IMR-90 (cell line): ENCODE results near the gene C5orf58. TPM values are rescaled to one million over a fixed set of nuclear protein-coding genes. Genes with fewer than 3 reads are reported as not detected.

ENCODE experiments used
- ATAC-seq: fragments of 200-7000 bp; cut with Tn5 transposase; 2 replicates; pipeline ENCODE4 v1.9.1; 2020; ENCODE audit warnings: low read depth, mild to moderate bottlenecking, moderate library complexity
- BruUV-seq: library from RNA; stranded (reverse); fragments of 400-500 nt; replicated peaks from 2 replicates; lab custom pipeline; 2021; lab: Mats Ljungman, UMichigan
- CTCF ChIA-PET: fragments of 300-600 bp; formaldehyde crosslinking; extraction: SDS; loops from one replicate; lab custom pipeline; 2021; ENCODE audit warnings: antibody characterized with exemption; lab: Yijun Ruan, JAX
- POLR2A ChIA-PET: fragments of 300-600 bp; sonication (Branson Sonifier 250); formaldehyde crosslinking; loops from one replicate; lab custom pipeline; 2022; ENCODE audit warnings: antibody characterized with exemption; ENCODE audit not compliant: unreplicated experiment; lab: Charles Lee
- DNase-seq: peaks from one replicate; pipeline ENCODE4 v3.0.0; 2013
- H2AFZ ChIP-seq: replicated peaks from 2 replicates; pipeline ENCODE3; 2013; ENCODE audit warnings: low read length, mild to moderate bottlenecking; ENCODE audit not compliant: poor library complexity
- H2AK5ac ChIP-seq: 2 replicates; pipeline ENCODE4 v1.6.1; 2013; ENCODE audit warnings: low read depth, low read length, inconsistent platforms
- H2AK9ac ChIP-seq: replicated peaks from 2 replicates; pipeline ENCODE3; 2013; ENCODE audit warnings: mild to moderate bottlenecking, low read depth, low read length, moderate library complexity; ENCODE audit not compliant: poor library complexity
- H2BK120ac ChIP-seq: 2 replicates; pipeline ENCODE4 v1.6.1; 2013; ENCODE audit warnings: low read depth, low read length, inconsistent platforms
- H2BK15ac ChIP-seq: 3 replicates; pipeline ENCODE4 v1.6.1; 2013; ENCODE audit warnings: low read depth, low read length, inconsistent platforms
- H2BK20ac ChIP-seq: 2 replicates; pipeline ENCODE4 v1.6.1; 2013; ENCODE audit warnings: low read depth, mild to moderate bottlenecking, inconsistent platforms, low read length, moderate library complexity
- H2BK5ac ChIP-seq: 2 replicates; pipeline ENCODE4 v1.6.1; 2013; ENCODE audit warnings: mild to moderate bottlenecking, low read depth, low read length, inconsistent platforms; ENCODE audit not compliant: poor library complexity, severe bottlenecking
- H3K14ac ChIP-seq: replicated peaks from 2 replicates; pipeline ENCODE4 v1.6.1; 2013; ENCODE audit warnings: low read depth, low read length, inconsistent platforms
- H3K18ac ChIP-seq: 2 replicates; pipeline ENCODE4 v1.6.1; 2013; ENCODE audit warnings: low read depth, low read length, control low read depth
- H3K23ac ChIP-seq: 2 replicates; pipeline ENCODE4 v1.6.1; 2013; ENCODE audit warnings: low read depth, low read length, inconsistent platforms
- H3K27ac ChIP-seq: 2 replicates; pipeline ENCODE4 v1.5.1; 2013; ENCODE audit warnings: mild to moderate bottlenecking, control low read depth, low read length; ENCODE audit not compliant: insufficient read depth
- H3K27me3 ChIP-seq: 2 replicates; pipeline ENCODE4 v1.6.1; 2013; ENCODE audit warnings: low read length; ENCODE audit not compliant: control insufficient read depth, insufficient read depth
- H3K36me3 ChIP-seq: 2 replicates; pipeline ENCODE4 v1.6.1; 2013; ENCODE audit warnings: low read length, mixed read lengths; ENCODE audit not compliant: control insufficient read depth, insufficient read depth
- H3K4ac ChIP-seq: 2 replicates; pipeline ENCODE4 v1.6.1; 2013; ENCODE audit warnings: low read depth, low read length, inconsistent platforms
- H3K4me1 ChIP-seq: 2 replicates; pipeline ENCODE4 v1.6.1; 2013; ENCODE audit warnings: low read length, mixed read lengths; ENCODE audit not compliant: control insufficient read depth, insufficient read depth
- H3K4me2 ChIP-seq: 2 replicates; pipeline ENCODE4 v1.6.1; 2013; ENCODE audit warnings: low read depth, mild to moderate bottlenecking, control low read depth, low read length, moderate library complexity
- H3K4me3 ChIP-seq: 2 replicates; pipeline ENCODE4 v1.5.1; 2013; ENCODE audit warnings: low read depth, mild to moderate bottlenecking, control low read depth, low read length, moderate library complexity; ENCODE audit not compliant: insufficient read depth
- H3K56ac ChIP-seq: 2 replicates; pipeline ENCODE4 v1.6.1; 2013; ENCODE audit warnings: low read length, inconsistent platforms; ENCODE audit not compliant: insufficient read depth; ENCODE audit errors: extremely low read depth
- H3K79me1 ChIP-seq, 2 experiments: 2 replicates each; pipeline ENCODE4 v1.6.1; 2013; ENCODE audit warnings: low read length in 2 of 2, inconsistent platforms in 1 of 2, low read depth in 1 of 2
- H3K9ac ChIP-seq: 2 replicates; pipeline ENCODE4 v1.6.1; 2013; ENCODE audit warnings: low read depth, low read length, control low read depth
- H3K9me1 ChIP-seq: 2 replicates; pipeline ENCODE4 v1.6.1; 2013; ENCODE audit warnings: low read length, inconsistent platforms; ENCODE audit not compliant: insufficient read depth
- H3K9me3 ChIP-seq: 2 replicates; pipeline ENCODE4 v1.6.1; 2013; ENCODE audit warnings: low read length; ENCODE audit not compliant: control insufficient read depth, insufficient read depth
- H4K20me1 ChIP-seq: 2 replicates; pipeline ENCODE4 v1.6.1; 2013; ENCODE audit warnings: low read length, inconsistent platforms; ENCODE audit not compliant: insufficient read depth
- H4K5ac ChIP-seq: 2 replicates; pipeline ENCODE4 v1.6.1; 2013; ENCODE audit warnings: mild to moderate bottlenecking, low read depth, low read length, control low read depth
- H4K8ac ChIP-seq, 2 experiments: 2 replicates each; pipeline ENCODE4 v1.6.1; 2013; ENCODE audit warnings: low read depth in 2 of 2, low read length in 2 of 2, control low read depth in 1 of 2, inconsistent platforms in 1 of 2
- H4K91ac ChIP-seq: 2 replicates; pipeline ENCODE4 v1.6.1; 2013; ENCODE audit warnings: low read depth, low read length, inconsistent platforms; ENCODE audit not compliant: insufficient read depth
- BHLHE40 ChIP-seq: fragments of 150-350 bp; IDR thresholded peaks from 2 replicates; pipeline ENCODE4 v1.6.1; 2016; ENCODE audit warnings: mild to moderate bottlenecking, low read depth, low read length
- CEBPB ChIP-seq: IDR thresholded peaks from 2 replicates; pipeline ENCODE4 v1.6.1; 2012; ENCODE audit warnings: low read depth, low read length, improper control_type of control experiment
- CHD1 ChIP-seq: IDR thresholded peaks from 2 replicates; pipeline ENCODE4 v1.6.1; 2012; ENCODE audit warnings: low read depth, low read length, improper control_type of control experiment
- FOS ChIP-seq: fragments of 150-350 bp; IDR thresholded peaks from 2 replicates; pipeline ENCODE4 v1.6.1; 2016; ENCODE audit warnings: low read depth, low read length
- MAFK ChIP-seq: IDR thresholded peaks from 2 replicates; pipeline ENCODE4 v1.6.1; 2012; ENCODE audit warnings: low read depth, low read length, improper control_type of control experiment
- MAZ ChIP-seq: IDR thresholded peaks from 2 replicates; pipeline ENCODE4 v1.6.1; 2012; ENCODE audit warnings: low read depth, mild to moderate bottlenecking, low read length, improper control_type of control experiment, moderate library complexity, borderline replicate concordance
- MXI1 ChIP-seq: IDR thresholded peaks from 2 replicates; pipeline ENCODE4 v1.6.1; 2012; ENCODE audit warnings: low read depth, mild to moderate bottlenecking, low read length, moderate library complexity, borderline replicate concordance
- POLR2A ChIP-seq: IDR thresholded peaks from 2 replicates; pipeline ENCODE4 v1.6.1; 2012; ENCODE audit warnings: mild to moderate bottlenecking, low read depth, low read length
- RAD21 ChIP-seq: IDR thresholded peaks from 2 replicates; pipeline ENCODE4 v1.6.1; 2012; ENCODE audit warnings: low read length, improper control_type of control experiment
- RCOR1 ChIP-seq: IDR thresholded peaks from 2 replicates; pipeline ENCODE4 v1.6.1; 2012; ENCODE audit warnings: mild to moderate bottlenecking, low read length, improper control_type of control experiment; ENCODE audit not compliant: insufficient replicate concordance
- RFX5 ChIP-seq: IDR thresholded peaks from 2 replicates; pipeline ENCODE4 v1.8.0; 2012; ENCODE audit warnings: low read depth, mild to moderate bottlenecking, low read length, moderate library complexity
- SMC3 ChIP-seq: fragments of 150-350 bp; IDR thresholded peaks from 2 replicates; pipeline ENCODE4 v1.6.1; 2016; ENCODE audit warnings: low read depth, mild to moderate bottlenecking, antibody characterized with exemption, low read length, moderate library complexity
- WGBS, 2 experiments: methylation state at CpG; one replicate each; pipeline versions ENCODE4 v1.1.5 to v1.1.7; 2013; ENCODE audit warnings: missing lambda C conversion rate in 2 of 2; ENCODE audit not compliant: insufficient read length in 1 of 2; ENCODE audit errors: extremely low coverage in 2 of 2; 5-methylcytosine and 5-hydroxymethylcytosine counted together
- dilution Hi-C: fragments of 300-500 bp; cut with HindIII; formaldehyde crosslinking; loops from one replicate; pipeline ENCODE4 v1.14.3; 2018; ENCODE audit warnings: low sequenced_read_pairs; ENCODE audit not compliant: unreplicated experiment
- in situ Hi-C: fragments of 300-500 bp; cut with MboI; formaldehyde crosslinking; loops from 3 replicates; pipeline ENCODE4 v1.14.3; 2019; ENCODE audit warnings: low sequenced_read_pairs, inconsistent platforms, mixed read lengths
- intact Hi-C: fragments of 100-400 bp; cut with micrococcal nuclease; formaldehyde crosslinking; loops from 2 replicates; pipeline ENCODE4 v1.10.0; 2022
- polyA plus RNA-seq, 3 experiments: library from polyadenylated mRNA; depleted of rRNA; stranded (reverse); fragments of >200 nt; gene quantifications; 2 replicates each; pipeline ENCODE4 v1.2.3, GENCODE V29; 2012; ENCODE audit warnings: low replicate concordance in 1 of 3
- total RNA-seq: library from RNA; depleted of rRNA; stranded (reverse); fragments of >200 nt; gene quantifications from 2 replicates; pipeline ENCODE4 v1.2.3, GENCODE V29; 2012
- TF ChIP-seq, protein P1 (sequence below): fragments of 150-350 bp; IDR thresholded peaks from 2 replicates; pipeline ENCODE4 v1.6.1; 2016; ENCODE audit warnings: low read depth, mild to moderate bottlenecking, low read length, moderate library complexity, borderline replicate concordance
- TF ChIP-seq, protein P2 (sequence below): conservative IDR thresholded peaks from 2 replicates; pipeline ENCODE4 v1.5.1; 2012; ENCODE audit warnings: mild to moderate bottlenecking, low read depth, low read length, improper control_type of control experiment

Gene C5orf58
- total and polyA plus RNA-seq, 2 of the 4 experiments (the other 2 are of a cell fraction) = not detected

DNA sequence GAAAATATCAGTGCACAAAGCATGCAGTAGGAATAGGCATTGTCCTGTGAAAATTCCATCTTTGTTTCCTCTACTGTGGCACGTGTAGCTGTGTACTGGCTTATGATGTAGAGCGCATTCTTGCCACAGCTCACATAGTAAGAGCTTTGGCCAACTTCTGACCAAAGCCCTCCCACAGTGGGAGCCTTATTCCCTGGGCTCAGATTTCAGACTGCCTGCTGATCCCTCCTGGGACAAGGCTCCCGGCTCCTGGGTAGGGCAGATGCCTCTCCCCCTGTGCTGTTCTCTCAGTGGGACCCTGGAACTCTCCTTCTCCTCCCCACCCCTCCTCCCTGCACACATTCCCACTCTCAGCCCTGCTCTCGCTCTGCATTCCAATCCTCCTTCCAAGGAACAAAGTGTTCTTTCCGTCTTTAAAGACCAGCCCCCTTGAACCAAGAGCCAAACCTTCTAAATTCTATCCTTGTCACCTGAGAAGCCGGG lies 47.3 kb downstream of the C5orf58 start (continued):
- TF ChIP-seq, protein P1, sequence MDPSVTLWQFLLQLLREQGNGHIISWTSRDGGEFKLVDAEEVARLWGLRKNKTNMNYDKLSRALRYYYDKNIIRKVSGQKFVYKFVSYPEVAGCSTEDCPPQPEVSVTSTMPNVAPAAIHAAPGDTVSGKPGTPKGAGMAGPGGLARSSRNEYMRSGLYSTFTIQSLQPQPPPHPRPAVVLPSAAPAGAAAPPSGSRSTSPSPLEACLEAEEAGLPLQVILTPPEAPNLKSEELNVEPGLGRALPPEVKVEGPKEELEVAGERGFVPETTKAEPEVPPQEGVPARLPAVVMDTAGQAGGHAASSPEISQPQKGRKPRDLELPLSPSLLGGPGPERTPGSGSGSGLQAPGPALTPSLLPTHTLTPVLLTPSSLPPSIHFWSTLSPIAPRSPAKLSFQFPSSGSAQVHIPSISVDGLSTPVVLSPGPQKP = no peak

DNA sequence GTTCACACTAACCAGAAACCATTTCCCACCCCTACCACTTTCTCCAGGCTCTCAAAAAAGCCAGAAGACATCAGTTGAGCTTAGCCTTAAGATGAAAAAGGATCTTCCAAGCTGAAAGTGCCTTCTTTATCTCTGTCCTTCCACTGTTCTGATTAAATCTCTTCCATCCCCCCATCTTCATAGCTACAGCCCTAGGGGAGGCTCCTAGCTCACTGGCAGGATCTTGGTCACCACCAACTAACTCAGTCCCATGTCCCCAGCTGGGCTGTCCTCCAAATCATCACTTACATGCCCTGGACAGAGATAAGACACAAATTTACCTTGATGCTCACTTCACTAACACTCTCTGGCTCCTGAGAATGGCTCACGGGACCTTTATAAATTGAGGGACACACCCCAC lies 50.5 kb downstream of the C5orf58 start:
- Histone ChIP-seq H3K9me3 (no peaks in the 10 kb centered on the region), H3K4me3 (no peak overlapping the region), H2BK120ac (no peak overlapping the region), H3K4me2 (no peak overlapping the region), H4K20me1 (no peaks in the 10 kb centered on the region), H3K27ac (no peak overlapping the region), H2AFZ (no peak overlapping the region), H3K18ac (no peak overlapping the region), H3K9me1 (no peaks in the 10 kb centered on the region), H3K23ac (no peak overlapping the region), H3K79me1 (no peaks in the 10 kb centered on the region), H3K27me3 (no peaks in the 10 kb centered on the region), H3K4ac (no peak overlapping the region), H4K5ac (no peak overlapping the region), H3K56ac (no peak overlapping the region), H2BK15ac (no peak overlapping the region), H2BK5ac (no peak overlapping the region), H4K91ac (no peak overlapping the region), H3K9ac (no peak overlapping the region), H3K36me3 (no peaks in the 10 kb centered on the region), H3K4me1 (no peaks in the 10 kb centered on the region), H2AK9ac (no peak overlapping the region), H4K8ac (no peak overlapping the region), H2AK5ac (no peak overlapping the region), H2BK20ac (no peak overlapping the region), H3K14ac (no peak overlapping the region)
- ATAC-seq (no peak), DNase-seq (no peak)
- 67% methylated on average over 1 of the region's 1 CpG; no CpG with 5 or more reads in 1 of the 2 experiments for WGBS, 2 experiments
- ChIA-PET CTCF (no interaction called here), POLR2A (no interaction called here)
- dilution Hi-C loops = no loop called here
- intact Hi-C loops = no loop called here
- in situ Hi-C loops = no loop called here
- BruUV-seq = no TSS peak
- TF ChIP-seq, protein P1 = no peak
- TF ChIP-seq RCOR1 (no peak), SMC3 (no peak), MAZ (no peak), RAD21 (no peak), CHD1 (no peak), POLR2A (no peak), RFX5 (no peak), CEBPB (no peak), MAFK (no peak), MXI1 (no peak), BHLHE40 (no peak), FOS (no peak)
- TF ChIP-seq, protein P2, sequence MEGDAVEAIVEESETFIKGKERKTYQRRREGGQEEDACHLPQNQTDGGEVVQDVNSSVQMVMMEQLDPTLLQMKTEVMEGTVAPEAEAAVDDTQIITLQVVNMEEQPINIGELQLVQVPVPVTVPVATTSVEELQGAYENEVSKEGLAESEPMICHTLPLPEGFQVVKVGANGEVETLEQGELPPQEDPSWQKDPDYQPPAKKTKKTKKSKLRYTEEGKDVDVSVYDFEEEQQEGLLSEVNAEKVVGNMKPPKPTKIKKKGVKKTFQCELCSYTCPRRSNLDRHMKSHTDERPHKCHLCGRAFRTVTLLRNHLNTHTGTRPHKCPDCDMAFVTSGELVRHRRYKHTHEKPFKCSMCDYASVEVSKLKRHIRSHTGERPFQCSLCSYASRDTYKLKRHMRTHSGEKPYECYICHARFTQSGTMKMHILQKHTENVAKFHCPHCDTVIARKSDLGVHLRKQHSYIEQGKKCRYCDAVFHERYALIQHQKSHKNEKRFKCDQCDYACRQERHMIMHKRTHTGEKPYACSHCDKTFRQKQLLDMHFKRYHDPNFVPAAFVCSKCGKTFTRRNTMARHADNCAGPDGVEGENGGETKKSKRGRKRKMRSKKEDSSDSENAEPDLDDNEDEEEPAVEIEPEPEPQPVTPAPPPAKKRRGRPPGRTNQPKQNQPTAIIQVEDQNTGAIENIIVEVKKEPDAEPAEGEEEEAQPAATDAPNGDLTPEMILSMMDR = no peak
